Panc1 (cell line): ENCODE measurements around the gene NOTCH1. TPM values are rescaled to one million over a fixed set of nuclear protein-coding genes. Genes with fewer than 3 reads are reported as not detected.

Experiments used
- ATAC-seq: fragments of 200-7000 bp; cut with Tn5 transposase; 2 replicates; pipeline ENCODE4 v1.9.1; 2020; ENCODE audit warnings: mild to moderate bottlenecking, moderate library complexity
- BruUV-seq: library from RNA; stranded (reverse); fragments of 400-500 nt; replicated peaks from 2 replicates; lab custom pipeline; 2021; lab: Mats Ljungman, UMichigan
- CTCF ChIA-PET: fragments of 300-600 bp; sonication (Branson Sonifier 250); formaldehyde crosslinking; loops from one replicate; lab custom pipeline; 2022; ENCODE audit warnings: antibody characterized with exemption; lab: Charles Lee
- POLR2A ChIA-PET: fragments of 300-600 bp; sonication (Branson Sonifier 250); formaldehyde crosslinking; loops from one replicate; lab custom pipeline; 2022; ENCODE audit warnings: antibody characterized with exemption; lab: Charles Lee
- DNase-seq: peaks from one replicate; pipeline ENCODE4 v3.0.0-alpha.2; 2010; ENCODE audit warnings: low read depth, low spot score
- H3K27ac ChIP-seq: 2 replicates; pipeline ENCODE4 v1.5.1; 2011; ENCODE audit warnings: mild to moderate bottlenecking, low read length, inconsistent platforms
- H3K27me3 ChIP-seq: fragments of 200-500 bp; sonication (Bioruptor generic); 2 replicates; pipeline ENCODE4 v1.6.0; 2014; ENCODE audit warnings: low read length, inconsistent platforms; ENCODE audit not compliant: control insufficient read depth, insufficient read depth
- H3K36me3 ChIP-seq: fragments of 200-500 bp; sonication (Bioruptor generic); 2 replicates; pipeline ENCODE4 v1.5.1; 2014; ENCODE audit warnings: inconsistent platforms, mild to moderate bottlenecking, low read length, moderate library complexity; ENCODE audit not compliant: control insufficient read depth, insufficient read depth
- H3K4me1 ChIP-seq: 2 replicates; pipeline ENCODE4 v1.5.1; 2011; ENCODE audit warnings: inconsistent platforms, mild to moderate bottlenecking, low read length, moderate library complexity; ENCODE audit not compliant: control insufficient read depth, insufficient read depth
- H3K4me3 ChIP-seq, 2 experiments: 2 replicates each; pipeline ENCODE4 v1.5.1; 2011 to 2012; ENCODE audit warnings: low read depth in 2 of 2, low read length in 2 of 2, mild to moderate bottlenecking in 2 of 2, inconsistent platforms in 1 of 2, moderate library complexity in 1 of 2
- H3K9me3 ChIP-seq: fragments of 200-500 bp; sonication (Bioruptor generic); 2 replicates; pipeline ENCODE4 v1.5.1; 2014; ENCODE audit warnings: low read depth, mild to moderate bottlenecking, inconsistent platforms, low read length, moderate library complexity; ENCODE audit not compliant: control insufficient read depth, insufficient read depth
- POLR2AphosphoS5 ChIP-seq: IDR thresholded peaks from 2 replicates; pipeline ENCODE4 v1.6.1; 2012; ENCODE audit warnings: mild to moderate bottlenecking, low read depth, low read length, moderate library complexity
- SIN3A ChIP-seq: IDR thresholded peaks from 2 replicates; pipeline ENCODE4 v1.6.1; 2012; ENCODE audit warnings: low read depth, mild to moderate bottlenecking, low read length, moderate library complexity, borderline replicate concordance; ENCODE audit not compliant: insufficient read depth
- TCF7L2 ChIP-seq: IDR thresholded peaks from 2 replicates; pipeline ENCODE4 v1.6.1; 2011; ENCODE audit warnings: mild to moderate bottlenecking, low read depth, low read length, inconsistent platforms
- in situ Hi-C: cut with HindIII; loops from 2 replicates; pipeline ENCODE4 v1.10.0; 2016; ENCODE audit warnings: low sequenced_read_pairs, low pct_unique_long_range_greater_than_20kb
- intact Hi-C: fragments of 100-400 bp; cut with micrococcal nuclease; formaldehyde crosslinking; loops from one replicate; pipeline ENCODE4 v1.10.0; 2022; ENCODE audit not compliant: unreplicated experiment
- total RNA-seq: library from RNA; stranded (reverse); gene quantifications from one replicate; pipeline ENCODE4 v1.2.1, GENCODE V29; 2021; ENCODE audit not compliant: unreplicated experiment
- TF ChIP-seq, protein P1 (sequence below): fragments of 450-650 bp; IDR thresholded peaks from 2 replicates; pipeline ENCODE4 v1.5.1; 2017; ENCODE audit warnings: mild to moderate bottlenecking
- TF ChIP-seq, protein P2 (sequence below), 2 experiments: IDR thresholded peaks; 2 replicates each; pipeline ENCODE4 v1.6.1; 2011 to 2012; ENCODE audit warnings: low read depth in 2 of 2, control low read depth in 1 of 2, low read length in 1 of 2, mild to moderate bottlenecking in 1 of 2, moderate library complexity in 1 of 2; ENCODE audit not compliant: insufficient read depth in 1 of 2

Gene NOTCH1
- total RNA-seq, 1 experiment from 2014 or later = 13.4 TPM

DNA sequence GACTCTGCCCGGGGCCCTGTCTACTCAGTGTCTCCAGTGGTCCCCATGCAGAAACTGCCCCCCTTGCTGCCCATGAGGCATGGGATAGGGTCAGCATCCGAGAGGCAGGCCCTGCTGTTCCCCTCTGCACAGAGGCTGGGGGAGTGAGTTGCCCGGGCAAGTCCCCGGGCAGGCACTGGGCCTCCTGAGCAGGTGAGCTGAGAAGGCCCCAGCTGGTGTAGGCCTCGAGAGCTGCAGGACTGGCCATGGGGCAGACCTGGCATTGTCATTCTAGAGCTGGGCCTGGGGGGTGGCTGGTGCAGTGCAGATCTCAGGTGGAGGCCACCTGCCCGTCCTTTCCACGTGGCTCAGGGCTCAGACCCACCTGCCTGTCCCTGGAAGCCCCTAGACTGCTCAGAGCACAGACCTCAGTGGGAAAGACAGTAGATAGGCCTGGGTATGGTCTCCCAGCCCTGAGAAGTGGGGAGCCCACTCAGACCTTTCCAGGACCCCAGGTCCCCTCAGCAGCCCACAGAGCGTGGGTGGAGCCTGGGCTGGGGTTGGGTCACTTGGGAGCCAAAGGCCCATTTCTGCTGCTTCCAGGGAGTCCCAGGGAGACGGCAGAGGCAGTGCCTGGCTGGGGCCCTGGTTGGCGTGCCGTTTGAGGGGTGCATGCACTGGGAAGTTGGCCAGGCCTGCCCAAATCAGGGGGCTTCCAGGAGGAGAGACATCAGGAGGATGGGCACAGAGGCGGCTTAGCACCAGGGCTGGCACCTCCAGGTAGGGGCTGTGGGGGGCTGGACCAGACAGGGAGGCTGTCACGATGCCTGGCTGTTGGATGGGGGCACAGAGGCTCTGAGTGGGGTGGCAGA, 4.8 kb upstream of the NOTCH1 start:
- intact Hi-C loops (no loop called here), in situ Hi-C loops (no loop called here)
- Histone ChIP-seq H3K36me3 (no peaks in the 10 kb centered on the region), H3K4me3 (no peak overlapping the region), H3K9me3 (no peaks in the 10 kb centered on the region), H3K27me3 (no peaks in the 10 kb centered on the region), H3K27ac (no peak overlapping the region), H3K4me1 (peaks cover 12% of the 10 kb centered on the region)
- CTCF ChIA-PET = interaction anchor here (0.6 kb wide), 1 partner anchor 23 kb away, joined by 5 read pairs; no protein-coding TSS in a partner anchor
- TF ChIP-seq SIN3A = no peak
- TF ChIP-seq, protein P1, sequence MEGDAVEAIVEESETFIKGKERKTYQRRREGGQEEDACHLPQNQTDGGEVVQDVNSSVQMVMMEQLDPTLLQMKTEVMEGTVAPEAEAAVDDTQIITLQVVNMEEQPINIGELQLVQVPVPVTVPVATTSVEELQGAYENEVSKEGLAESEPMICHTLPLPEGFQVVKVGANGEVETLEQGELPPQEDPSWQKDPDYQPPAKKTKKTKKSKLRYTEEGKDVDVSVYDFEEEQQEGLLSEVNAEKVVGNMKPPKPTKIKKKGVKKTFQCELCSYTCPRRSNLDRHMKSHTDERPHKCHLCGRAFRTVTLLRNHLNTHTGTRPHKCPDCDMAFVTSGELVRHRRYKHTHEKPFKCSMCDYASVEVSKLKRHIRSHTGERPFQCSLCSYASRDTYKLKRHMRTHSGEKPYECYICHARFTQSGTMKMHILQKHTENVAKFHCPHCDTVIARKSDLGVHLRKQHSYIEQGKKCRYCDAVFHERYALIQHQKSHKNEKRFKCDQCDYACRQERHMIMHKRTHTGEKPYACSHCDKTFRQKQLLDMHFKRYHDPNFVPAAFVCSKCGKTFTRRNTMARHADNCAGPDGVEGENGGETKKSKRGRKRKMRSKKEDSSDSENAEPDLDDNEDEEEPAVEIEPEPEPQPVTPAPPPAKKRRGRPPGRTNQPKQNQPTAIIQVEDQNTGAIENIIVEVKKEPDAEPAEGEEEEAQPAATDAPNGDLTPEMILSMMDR = no peak
- no peak for TF ChIP-seq POLR2AphosphoS5
- no peak for TF ChIP-seq TCF7L2
- TF ChIP-seq, protein P2, sequence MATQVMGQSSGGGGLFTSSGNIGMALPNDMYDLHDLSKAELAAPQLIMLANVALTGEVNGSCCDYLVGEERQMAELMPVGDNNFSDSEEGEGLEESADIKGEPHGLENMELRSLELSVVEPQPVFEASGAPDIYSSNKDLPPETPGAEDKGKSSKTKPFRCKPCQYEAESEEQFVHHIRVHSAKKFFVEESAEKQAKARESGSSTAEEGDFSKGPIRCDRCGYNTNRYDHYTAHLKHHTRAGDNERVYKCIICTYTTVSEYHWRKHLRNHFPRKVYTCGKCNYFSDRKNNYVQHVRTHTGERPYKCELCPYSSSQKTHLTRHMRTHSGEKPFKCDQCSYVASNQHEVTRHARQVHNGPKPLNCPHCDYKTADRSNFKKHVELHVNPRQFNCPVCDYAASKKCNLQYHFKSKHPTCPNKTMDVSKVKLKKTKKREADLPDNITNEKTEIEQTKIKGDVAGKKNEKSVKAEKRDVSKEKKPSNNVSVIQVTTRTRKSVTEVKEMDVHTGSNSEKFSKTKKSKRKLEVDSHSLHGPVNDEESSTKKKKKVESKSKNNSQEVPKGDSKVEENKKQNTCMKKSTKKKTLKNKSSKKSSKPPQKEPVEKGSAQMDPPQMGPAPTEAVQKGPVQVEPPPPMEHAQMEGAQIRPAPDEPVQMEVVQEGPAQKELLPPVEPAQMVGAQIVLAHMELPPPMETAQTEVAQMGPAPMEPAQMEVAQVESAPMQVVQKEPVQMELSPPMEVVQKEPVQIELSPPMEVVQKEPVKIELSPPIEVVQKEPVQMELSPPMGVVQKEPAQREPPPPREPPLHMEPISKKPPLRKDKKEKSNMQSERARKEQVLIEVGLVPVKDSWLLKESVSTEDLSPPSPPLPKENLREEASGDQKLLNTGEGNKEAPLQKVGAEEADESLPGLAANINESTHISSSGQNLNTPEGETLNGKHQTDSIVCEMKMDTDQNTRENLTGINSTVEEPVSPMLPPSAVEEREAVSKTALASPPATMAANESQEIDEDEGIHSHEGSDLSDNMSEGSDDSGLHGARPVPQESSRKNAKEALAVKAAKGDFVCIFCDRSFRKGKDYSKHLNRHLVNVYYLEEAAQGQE (IDR thresholded peaks at IDR 0.05; ENCODE audit: insufficient read depth in 1 of 2, low read depth in 2 of 2, low read length in 1 of 2) = no peak
- POLR2A ChIA-PET = no interaction called here
- DNase-seq (no peak), ATAC-seq (no peak)
- no TSS peak for BruUV-seq

DNA sequence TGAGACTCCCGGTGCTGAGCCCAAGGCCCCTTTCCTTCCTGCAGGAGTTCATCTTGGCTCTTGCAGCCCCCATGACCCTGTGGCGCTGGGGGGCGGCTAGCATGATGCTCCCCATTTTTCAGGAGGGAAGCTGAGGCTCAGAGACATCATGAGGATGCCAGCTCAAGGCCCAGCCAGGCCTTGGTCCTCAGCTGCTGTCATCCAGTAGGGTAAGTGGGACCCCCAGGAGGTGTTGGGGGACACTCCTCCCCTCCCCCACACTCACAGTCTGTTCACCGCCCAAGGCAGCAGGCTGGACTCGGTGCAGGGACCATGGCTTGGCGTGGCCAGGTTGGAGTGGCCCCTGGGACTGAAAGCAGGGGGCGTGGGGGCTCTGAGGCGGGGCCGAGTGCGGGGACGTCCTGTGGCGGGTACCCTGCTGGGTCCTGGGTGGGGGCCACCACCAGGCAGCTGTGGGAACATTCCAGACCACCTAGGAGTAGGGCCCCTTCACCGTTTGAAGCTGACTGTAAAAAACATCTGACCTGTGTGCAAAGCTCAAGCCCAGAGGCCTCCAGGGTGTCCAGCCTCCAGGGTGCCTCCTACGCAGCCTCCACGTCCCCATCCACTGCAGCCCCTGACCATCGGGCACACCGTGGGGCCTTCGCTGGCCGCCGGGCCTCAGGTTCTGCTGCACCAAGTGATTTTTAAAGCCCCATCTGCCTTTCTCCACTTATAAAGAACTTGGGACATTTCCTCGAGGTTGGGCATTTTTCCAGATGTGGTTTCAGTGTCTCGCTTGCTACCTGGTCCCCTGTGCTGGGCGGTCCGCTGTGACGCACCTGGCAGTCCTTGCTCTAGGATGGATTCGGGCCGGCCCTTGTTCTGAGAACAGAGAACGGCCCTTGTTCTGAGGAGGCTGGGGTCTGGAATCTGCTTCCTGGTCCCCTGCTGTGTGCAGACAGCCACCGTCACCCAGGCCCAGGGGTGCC, 3.4 kb upstream of the NOTCH1 start:
- H3K4me3 ChIP-seq = no peak overlapping the region
- CTCF ChIA-PET = no interaction called here
- TF ChIP-seq, protein P1 = no peak
- TF ChIP-seq, protein P2 (IDR thresholded peaks at IDR 0.05; ENCODE audit: insufficient read depth in 1 of 2, low read depth in 2 of 2, low read length in 1 of 2) = no peak
- TF ChIP-seq TCF7L2 (no peak), POLR2AphosphoS5 (no peak), SIN3A (no peak)
- H3K27ac ChIP-seq = no peak overlapping the region
- H3K27me3 ChIP-seq = no peaks in the 10 kb centered on the region
- BruUV-seq = no TSS peak
- intact Hi-C loops = no loop called here
- H3K4me1 ChIP-seq = peaks cover 12% of the 10 kb centered on the region
- peaks cover 2% of the 10 kb centered on the region; the same call in 1 of the 2 replicates for H3K36me3 ChIP-seq
- ATAC-seq (no peak), DNase-seq (no peak)
- in situ Hi-C loops = loop anchor here (10.0 kb wide), 1 partner anchor 64 kb away; the partner anchor contains the start of gene SEC16A
- H3K9me3 ChIP-seq = no peaks in the 10 kb centered on the region
- POLR2A ChIA-PET = no interaction called here
